Measurements from ENCODE around the gene CNTNAP2.

- no peak for TF ChIP-seq BHLHE40 (IDR thresholded peaks at IDR 0.05; ENCODE audit: borderline replicate concordance)
- no peak for TF ChIP-seq FOXK2 (IDR thresholded peaks at IDR 0.05)
- no peak for TF ChIP-seq ELF4 (IDR thresholded peaks at IDR 0.05)
- TF ChIP-seq FOXA1 (IDR thresholded peaks at IDR 0.05) = no peak
- TF ChIP-seq NFRKB (IDR thresholded peaks at IDR 0.05) = no peak
- TF ChIP-seq PKNOX1 (IDR thresholded peaks at IDR 0.05) = no peak
Measured at GRCh38 chr7:147811923-147812322, 1695.3 kb downstream of the CNTNAP2 start.
